Measurements from ENCODE around the gene KCNK7. TPM values are rescaled to one million over a fixed set of nuclear protein-coding genes. Genes with fewer than 3 reads are reported as not detected.

The KCNK7 gene
- total and polyA plus RNA-seq, 2 donors (not counting 3 experiments of a cell fraction or from before 2014, with no cell fraction given): 0.17 to 0.60 TPM

DNA sequence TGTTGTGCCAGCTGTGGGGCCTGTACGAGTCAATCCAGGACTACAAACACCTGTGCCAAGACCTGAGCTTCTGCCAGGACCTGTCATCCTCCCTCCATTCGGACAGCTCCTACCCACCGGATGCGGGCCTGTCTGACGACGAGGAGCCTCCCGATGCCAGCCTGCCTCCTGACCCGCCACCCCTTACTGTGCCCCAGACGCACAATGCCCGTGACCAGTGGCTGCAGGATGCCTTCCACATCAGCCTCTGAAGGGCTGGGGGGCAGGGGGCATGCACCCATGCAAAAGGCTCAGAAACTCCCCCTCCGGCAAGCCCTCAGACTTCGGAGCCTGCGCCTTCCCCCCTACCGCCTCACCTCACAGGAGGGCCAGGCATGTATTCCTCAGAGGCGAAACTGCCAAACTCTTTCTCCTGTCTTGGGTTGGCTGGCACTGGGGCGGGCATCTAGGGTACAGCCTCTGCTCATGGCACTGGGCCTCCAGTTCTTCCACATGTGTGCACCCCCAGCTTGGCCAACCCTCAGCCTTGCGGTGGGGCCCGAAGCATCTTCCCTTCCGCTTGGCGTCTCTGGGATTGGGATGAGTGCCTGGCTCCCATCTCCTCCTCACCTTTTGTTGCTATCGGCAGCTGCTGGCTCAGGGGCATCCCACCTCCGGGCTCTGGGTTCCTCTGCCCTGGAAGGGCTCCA lies 22.1 kb downstream of the KCNK7 start:
- Histone ChIP-seq H4K20me1 (replicated peaks; ENCODE audit: control insufficient read depth, extremely low read depth, insufficient read depth, low read length) (no peaks in the 10 kb centered on the region), H3K9me3 (replicated peaks; ENCODE audit: control insufficient read depth, insufficient read depth, low read length) (no peaks in the 10 kb centered on the region), H3K27ac (ENCODE audit: insufficient read depth, low read depth, low read length) (no peak overlapping the region), H3K36me3 (ENCODE audit: control insufficient read depth in 2 of 2, extremely low read depth in 1 of 2, insufficient read depth in 2 of 2, low read length in 2 of 2) (no peaks in the 10 kb centered on the region), H3K4me3 (replicated peaks in 1 of 3; ENCODE audit: insufficient read depth in 1 of 3, low read depth in 1 of 3, low read length in 3 of 3) (peak overlapping the region; percentile 36 to 73 (median 65)), H3K4me1 (ENCODE audit: control insufficient read depth, extremely low read depth, insufficient read depth, low read length) (peaks cover 60% of the 10 kb centered on the region), H3K9ac (replicated peaks; ENCODE audit: extremely low read depth, insufficient read depth, low read length) (peak overlapping the region; percentile 76), H3K4me2 (ENCODE audit: insufficient read depth, low read length) (peak overlapping the region; percentile 68), H3K27me3 (ENCODE audit: control insufficient read depth in 2 of 2, insufficient read depth in 2 of 2, low read length in 2 of 2) (no peaks in the 10 kb centered on the region), H3K9me1 (replicated peaks; ENCODE audit: control insufficient read depth, extremely low read depth, insufficient read depth, low read length) (no peaks in the 10 kb centered on the region), H3K79me2 (ENCODE audit: control insufficient read depth, insufficient read depth, low read length) (peaks cover 25% of the 10 kb centered on the region), H2AFZ (ENCODE audit: low read depth, low read length) (no peak overlapping the region)
- ChIA-PET CTCF (interaction anchor here (1.1 to 9.7 kb wide), 5 partner anchors 13 to 52 kb away, joined by 5 to 167 read pairs (median 10); partner anchors contain the start of gene LTBP3), POLR2A (no interaction called here)
- FAIRE-seq: no peak
- BruUV-seq (replicated peaks): TSS peak; percentile 5
- TF ChIP-seq, protein P1, sequence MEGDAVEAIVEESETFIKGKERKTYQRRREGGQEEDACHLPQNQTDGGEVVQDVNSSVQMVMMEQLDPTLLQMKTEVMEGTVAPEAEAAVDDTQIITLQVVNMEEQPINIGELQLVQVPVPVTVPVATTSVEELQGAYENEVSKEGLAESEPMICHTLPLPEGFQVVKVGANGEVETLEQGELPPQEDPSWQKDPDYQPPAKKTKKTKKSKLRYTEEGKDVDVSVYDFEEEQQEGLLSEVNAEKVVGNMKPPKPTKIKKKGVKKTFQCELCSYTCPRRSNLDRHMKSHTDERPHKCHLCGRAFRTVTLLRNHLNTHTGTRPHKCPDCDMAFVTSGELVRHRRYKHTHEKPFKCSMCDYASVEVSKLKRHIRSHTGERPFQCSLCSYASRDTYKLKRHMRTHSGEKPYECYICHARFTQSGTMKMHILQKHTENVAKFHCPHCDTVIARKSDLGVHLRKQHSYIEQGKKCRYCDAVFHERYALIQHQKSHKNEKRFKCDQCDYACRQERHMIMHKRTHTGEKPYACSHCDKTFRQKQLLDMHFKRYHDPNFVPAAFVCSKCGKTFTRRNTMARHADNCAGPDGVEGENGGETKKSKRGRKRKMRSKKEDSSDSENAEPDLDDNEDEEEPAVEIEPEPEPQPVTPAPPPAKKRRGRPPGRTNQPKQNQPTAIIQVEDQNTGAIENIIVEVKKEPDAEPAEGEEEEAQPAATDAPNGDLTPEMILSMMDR (IDR thresholded peaks at IDR 0.05; ENCODE audit: extremely low read depth in 1 of 2, insufficient read depth in 1 of 2, low read depth in 1 of 2, low read length in 2 of 2): no peak
- no peak for TF ChIP-seq POLR2A (IDR thresholded peaks at IDR 0.05; ENCODE audit: low read depth, low read length)
- no peak for TF ChIP-seq JUN (IDR thresholded peaks at IDR 0.05; ENCODE audit: borderline replicate concordance, insufficient read depth, insufficient read length, low read depth)
- TF ChIP-seq FOS (IDR thresholded peaks at IDR 0.05; ENCODE audit: borderline replicate concordance, insufficient read depth, low read length): no peak
- TF ChIP-seq GATA2 (IDR thresholded peaks at IDR 0.05; ENCODE audit: insufficient read depth, insufficient read length, low read depth, low read length): no peak
- TF ChIP-seq POLR2AphosphoS5 (IDR thresholded peaks at IDR 0.05; ENCODE audit: insufficient read depth, low read depth, low read length): no peak
- TF ChIP-seq, protein P2, sequence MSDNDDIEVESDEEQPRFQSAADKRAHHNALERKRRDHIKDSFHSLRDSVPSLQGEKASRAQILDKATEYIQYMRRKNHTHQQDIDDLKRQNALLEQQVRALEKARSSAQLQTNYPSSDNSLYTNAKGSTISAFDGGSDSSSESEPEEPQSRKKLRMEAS (IDR thresholded peaks at IDR 0.05; ENCODE audit: insufficient read depth, insufficient read length): no peak
- no peak for TF ChIP-seq EZH2 (IDR thresholded peaks at IDR 0.05; ENCODE audit: borderline replicate concordance, low read depth, low read length, severe bottlenecking)
- TF ChIP-seq MYC (IDR thresholded peaks at IDR 0.05; ENCODE audit: low read depth, low read length): no peak
- DNase-seq (ENCODE audit: low read depth, low spot score): no peak
- intact Hi-C loops (cut with micrococcal nuclease): loop anchor here (1.0 to 5.0 kb wide), 5 partner anchors 15 to 191 kb away; partner anchors contain the start of genes LTBP3, PCNX3 and SLC25A45
- dilution Hi-C loops (cut with MboI; ENCODE audit: extremely low pct_ligation_motif_present, low sequenced_read_pairs): no loop called here

All from endothelial cell of umbilical vein (primary cell).